ENCODE results near the gene FBXL7.

Gene FBXL7

GRCh38 chr5:15623794-15624193 lies 123.8 kb downstream of the FBXL7 start:
- no peak for DNase-seq

GRCh38 chr5:15627109-15627508 lies 127.1 kb downstream of the FBXL7 start:
- no peak for DNase-seq

- DNase-seq: no peak
Measured at GRCh38 chr5:15627647-15628046, 127.7 kb downstream of the FBXL7 start.

GRCh38 chr5:15630441-15630840 lies 130.5 kb downstream of the FBXL7 start:
- no peak for DNase-seq

GRCh38 chr5:15634591-15635288 lies 134.8 kb downstream of the FBXL7 start:
- DNase-seq: no peak

- no peak for DNase-seq
Measured at GRCh38 chr5:15635289-15635616, 135.3 kb downstream of the FBXL7 start.

GRCh38 chr5:15637345-15637744 lies 137.4 kb downstream of the FBXL7 start:
- DNase-seq: no peak

GRCh38 chr5:15637886-15638285 lies 137.9 kb downstream of the FBXL7 start:
- no peak for DNase-seq

- no peak for DNase-seq
Measured at GRCh38 chr5:15638296-15638695, 138.3 kb downstream of the FBXL7 start.

- DNase-seq: no peak
Measured at GRCh38 chr5:15639288-15639687, 139.3 kb downstream of the FBXL7 start.

- no peak for DNase-seq
Measured at GRCh38 chr5:15640116-15640515, 140.1 kb downstream of the FBXL7 start.

- DNase-seq: no peak
Measured at GRCh38 chr5:15643731-15644130, 143.8 kb downstream of the FBXL7 start.

- no peak for DNase-seq
Measured at GRCh38 chr5:15645381-15646160, 145.6 kb downstream of the FBXL7 start.

- no peak for DNase-seq
Measured at GRCh38 chr5:15646371-15646770, 146.4 kb downstream of the FBXL7 start.

- no peak for DNase-seq
Measured at GRCh38 chr5:15647251-15647650, 147.3 kb downstream of the FBXL7 start.

GRCh38 chr5:15650266-15650665 lies 150.3 kb downstream of the FBXL7 start:
- DNase-seq: no peak

- DNase-seq: no peak
Measured at GRCh38 chr5:15654779-15655178, 154.8 kb downstream of the FBXL7 start.

GRCh38 chr5:15655683-15656082 lies 155.7 kb downstream of the FBXL7 start:
- no peak for DNase-seq

- no peak for DNase-seq
Measured at GRCh38 chr5:15664961-15665360, 165.0 kb downstream of the FBXL7 start.

GRCh38 chr5:15669826-15670225 lies 169.8 kb downstream of the FBXL7 start:
- DNase-seq: no peak

- no peak for DNase-seq
Measured at GRCh38 chr5:15674716-15675115, 174.7 kb downstream of the FBXL7 start.

- no peak for DNase-seq
Measured at GRCh38 chr5:15676591-15676990, 176.6 kb downstream of the FBXL7 start.

- DNase-seq: no peak
Measured at GRCh38 chr5:15679161-15679560, 179.2 kb downstream of the FBXL7 start.

- DNase-seq: no peak
Measured at GRCh38 chr5:15680455-15680854, 180.5 kb downstream of the FBXL7 start.

- no peak for DNase-seq
Measured at GRCh38 chr5:15682122-15682521, 182.1 kb downstream of the FBXL7 start.
